NB4 (cell line): Measurements from ENCODE around the gene NSG1.

Experiments used
- CTCF ChIP-seq: IDR thresholded peaks from one replicate; pipeline ENCODE4 v1.5.1; 2012; ENCODE audit warnings: low read depth, low read length
- MAX ChIP-seq: IDR thresholded peaks from 2 replicates; pipeline ENCODE4 v1.6.1; 2011; ENCODE audit warnings: low read depth, low read length
- MYC ChIP-seq: IDR thresholded peaks from 2 replicates; pipeline ENCODE4 v1.6.1; 2011; ENCODE audit warnings: low read depth, low read length
- POLR2A ChIP-seq: IDR thresholded peaks from 2 replicates; pipeline ENCODE4 v1.6.1; 2011; ENCODE audit warnings: mild to moderate bottlenecking; ENCODE audit not compliant: insufficient read length; ENCODE audit errors: extremely low read depth

DNA sequence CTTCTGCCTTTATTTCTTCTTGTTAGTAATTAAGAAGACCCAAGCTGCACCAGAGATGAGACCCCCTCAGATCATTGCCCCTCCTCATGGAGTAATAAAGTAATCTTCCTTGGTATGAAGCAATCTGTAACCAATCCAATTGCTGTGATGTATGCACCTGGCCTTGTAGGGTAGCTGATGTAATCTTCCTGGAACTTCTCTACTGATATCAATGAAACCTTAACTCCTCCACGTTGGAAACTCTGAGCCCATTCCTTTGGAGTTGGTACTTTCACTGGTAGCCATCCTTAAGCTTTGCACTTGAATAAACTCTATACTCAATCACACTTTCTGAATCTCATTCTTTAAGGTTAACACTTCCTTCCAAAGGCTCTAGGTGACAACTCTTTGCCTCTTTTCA, 31.6 kb upstream of the NSG1 start:
- TF ChIP-seq POLR2A (no peak), CTCF (no peak), MAX (no peak), MYC (no peak)
